ENCODE results near the gene COL11A2.

COL11A2 gene

GRCh38 chr6:33114406-33114805 is 77.9 kb downstream of the COL11A2 start:
- DNase-seq = no peak

- no peak for DNase-seq
Measured at GRCh38 chr6:33113755-33114154, 78.5 kb downstream of the COL11A2 start.

All from activated T-cell treated with anti-CD3 and anti-CD28 coated beads, Interleukin-2, amount 50 U/mL, for 48 hours (primary cell).